H1 (cell line): Measurements from ENCODE around the gene PAFAH1B1. TPM values are rescaled to one million over a fixed set of nuclear protein-coding genes. Genes with fewer than 3 reads are reported as not detected.

Experiments used
- CTCF ChIA-PET: fragments of 300-600 bp; sonication (Branson Sonifier 250); formaldehyde crosslinking; loops from one replicate; lab custom pipeline; 2021; ENCODE audit not compliant: partially characterized antibody; lab: Charles Lee
- POLR2A ChIA-PET: fragments of 300-600 bp; sonication (Branson Sonifier 250); formaldehyde crosslinking; loops from one replicate; lab custom pipeline; 2021; ENCODE audit warnings: inconsistent platforms; ENCODE audit not compliant: partially characterized antibody; lab: Charles Lee
- DNase-seq, 2 experiments: peaks; one replicate each; pipeline versions ENCODE4 v3.0.0 to v3.0.0-alpha.2; 2010 to 2022; ENCODE audit warnings: low spot score in 2 of 2, low read depth in 1 of 2, mixed read lengths in 1 of 2
- FAIRE-seq: peaks from 2 replicates; lab custom pipeline; 2011; peaks lifted over from hg19 to GRCh38; lab: Jason Lieb, UNC
- H2AFZ ChIP-seq: 2 replicates; pipeline ENCODE4 v1.8.1; 2012; ENCODE audit warnings: low read length, inconsistent platforms
- H2AK5ac ChIP-seq: 2 replicates; pipeline ENCODE4 v1.6.1; 2013; ENCODE audit warnings: low read depth, low read length
- H2BK120ac ChIP-seq: replicated peaks from 2 replicates; pipeline ENCODE3; 2013; ENCODE audit warnings: low read depth, low read length, inconsistent platforms
- H2BK12ac ChIP-seq: 2 replicates; pipeline ENCODE4 v1.6.1; 2013; ENCODE audit warnings: low read depth, low read length
- H2BK15ac ChIP-seq: 2 replicates; pipeline ENCODE4 v1.6.1; 2013; ENCODE audit warnings: low read length
- H2BK20ac ChIP-seq: 2 replicates; pipeline ENCODE4 v1.6.1; 2013; ENCODE audit warnings: low read length
- H2BK5ac ChIP-seq: 2 replicates; pipeline ENCODE4 v1.6.1; 2013; ENCODE audit warnings: low read depth, low read length
- H3K14ac ChIP-seq: 2 replicates; pipeline ENCODE4 v1.6.1; 2013; ENCODE audit warnings: inconsistent platforms; ENCODE audit not compliant: insufficient read length
- H3K18ac ChIP-seq: 2 replicates; pipeline ENCODE4 v1.6.1; 2013; ENCODE audit warnings: low read length; ENCODE audit errors: extremely low read depth
- H3K23ac ChIP-seq: 2 replicates; pipeline ENCODE4 v1.6.1; 2013; ENCODE audit warnings: inconsistent platforms; ENCODE audit not compliant: insufficient read length
- H3K23me2 ChIP-seq: 2 replicates; pipeline ENCODE4 v1.6.1; 2013; ENCODE audit warnings: low read depth, low read length
- H3K27ac ChIP-seq: 2 replicates; pipeline ENCODE4 v1.6.1; 2011; ENCODE audit warnings: low read depth, low read length, inconsistent platforms
- H3K27me3 ChIP-seq, 4 experiments: replicated peaks in 1 of 4; 1 replicate in 1 of 4; 2 replicates in 3 of 4; pipeline versions ENCODE4 v1.6.1 to v1.8.1; 2011 to 2013; ENCODE audit warnings: low read length in 3 of 4, mild to moderate bottlenecking in 3 of 4, inconsistent platforms in 2 of 4, mixed read lengths in 2 of 4, moderate library complexity in 1 of 4; ENCODE audit not compliant: control insufficient read depth in 3 of 4, insufficient read depth in 3 of 4; ENCODE audit errors: extremely low read depth in 1 of 4
- H3K36me3 ChIP-seq, 4 experiments: 2 replicates each; pipeline versions ENCODE4 v1.6.1 to v1.8.1; 2011 to 2013; ENCODE audit warnings: mild to moderate bottlenecking in 4 of 4, low read length in 3 of 4, moderate library complexity in 2 of 4, control low read depth in 1 of 4, inconsistent platforms in 1 of 4; ENCODE audit not compliant: insufficient read depth in 4 of 4, control insufficient read depth in 2 of 4
- H3K4ac ChIP-seq: replicated peaks from 2 replicates; pipeline ENCODE3; 2013; ENCODE audit warnings: low read length, low read depth, mixed read lengths, inconsistent platforms; ENCODE audit not compliant: insufficient read length
- H3K4me1 ChIP-seq, 4 experiments: replicated peaks in 1 of 4; 1 replicate in 1 of 4; 2 replicates in 3 of 4; pipeline versions ENCODE4 v1.6.1 to v1.8.1; 2011 to 2013; ENCODE audit warnings: low read length in 3 of 4, inconsistent platforms in 2 of 4, mixed read lengths in 1 of 4; ENCODE audit not compliant: insufficient read depth in 4 of 4, control insufficient read depth in 3 of 4
- H3K4me2 ChIP-seq, 2 experiments: 2 replicates each; pipeline versions ENCODE4 v1.6.1 to v1.8.1; 2011 to 2013; ENCODE audit warnings: low read depth in 2 of 2, low read length in 2 of 2, control low read depth in 1 of 2, inconsistent platforms in 1 of 2, mild to moderate bottlenecking in 1 of 2; ENCODE audit not compliant: insufficient read depth in 1 of 2
- H3K4me3 ChIP-seq, 4 experiments: fragments of 200-600, 300-600 bp in 1 of 4; sonication (generic), shearing (Covaris generic), sonication (Bioruptor Twin) in 1 of 4; 2 replicates each; pipeline versions ENCODE4 v1.5.1 to v1.8.1; 2011 to 2016; ENCODE audit warnings: low read length in 4 of 4, low read depth in 3 of 4, control low read depth in 2 of 4, inconsistent platforms in 2 of 4, mild to moderate bottlenecking in 2 of 4, mixed read lengths in 1 of 4, moderate library complexity in 1 of 4; ENCODE audit not compliant: insufficient read depth in 2 of 4; ENCODE audit errors: extremely low read depth in 1 of 4
- H3K56ac ChIP-seq: replicated peaks from 2 replicates; pipeline ENCODE3; 2013; ENCODE audit warnings: low read depth, mild to moderate bottlenecking, mixed read lengths, low read length, inconsistent platforms; ENCODE audit not compliant: insufficient read length
- H3K79me1 ChIP-seq: 2 replicates; pipeline ENCODE4 v1.6.1; 2013; ENCODE audit warnings: low read depth, low read length, control low read depth
- H3K79me2 ChIP-seq, 2 experiments: 2 replicates each; pipeline versions ENCODE4 v1.6.1 to v1.8.1; 2012 to 2013; ENCODE audit warnings: low read length in 2 of 2, mild to moderate bottlenecking in 2 of 2, inconsistent platforms in 1 of 2; ENCODE audit not compliant: insufficient read depth in 2 of 2, control insufficient read depth in 1 of 2
- H3K9ac ChIP-seq, 4 experiments: replicated peaks in 1 of 4; 1 replicate in 1 of 4; 2 replicates in 3 of 4; pipeline versions ENCODE4 v1.6.1 to v1.8.1; 2011 to 2013; ENCODE audit warnings: low read depth in 3 of 4, low read length in 3 of 4, control low read depth in 2 of 4, mild to moderate bottlenecking in 2 of 4, moderate library complexity in 2 of 4, inconsistent platforms in 1 of 4; ENCODE audit errors: extremely low read depth in 1 of 4
- H3K9me3 ChIP-seq, 2 experiments: 2 replicates each; pipeline versions ENCODE4 v1.6.1 to v1.8.1; 2012 to 2013; ENCODE audit warnings: mild to moderate bottlenecking in 2 of 2, moderate library complexity in 2 of 2, control low read depth in 1 of 2, inconsistent platforms in 1 of 2, low read depth in 1 of 2, low read length in 1 of 2, mixed read lengths in 1 of 2; ENCODE audit not compliant: insufficient read depth in 2 of 2
- H4K20me1 ChIP-seq, 2 experiments: replicated peaks in 1 of 2; 2 replicates each; pipeline versions ENCODE3 to v1.8.1; 2011 to 2013; ENCODE audit warnings: inconsistent platforms in 2 of 2, low read length in 2 of 2, mild to moderate bottlenecking in 1 of 2; ENCODE audit not compliant: insufficient read depth in 2 of 2, control insufficient read depth in 1 of 2
- H4K5ac ChIP-seq: 2 replicates; pipeline ENCODE4 v1.6.1; 2013; ENCODE audit warnings: low read length, low read depth, mixed read lengths, inconsistent platforms; ENCODE audit not compliant: insufficient read length
- H4K8ac ChIP-seq: 2 replicates; pipeline ENCODE4 v1.8.0; 2013; ENCODE audit warnings: mild to moderate bottlenecking, moderate library complexity, low read length, inconsistent platforms; ENCODE audit not compliant: insufficient read depth; ENCODE audit errors: extremely low read depth
- H4K91ac ChIP-seq: replicated peaks from 2 replicates; pipeline ENCODE3; 2013; ENCODE audit warnings: low read length, mixed read lengths, inconsistent platforms; ENCODE audit not compliant: insufficient read length
- ASH2L ChIP-seq: fragments of 200-600, 300-600 bp; sonication (generic); IDR thresholded peaks from one replicate; pipeline ENCODE4 v1.7.1; 2017; ENCODE audit warnings: low read length
- CREB1 ChIP-seq: IDR thresholded peaks from 2 replicates; pipeline ENCODE4 v1.6.1; 2012; ENCODE audit warnings: inconsistent platforms
- CTBP2 ChIP-seq: IDR thresholded peaks from 2 replicates; pipeline ENCODE4 v1.7.0; 2011; ENCODE audit warnings: borderline replicate concordance, mild to moderate bottlenecking, moderate library complexity, mixed read lengths, low read length; ENCODE audit not compliant: insufficient read depth, insufficient read length
- EZH2 ChIP-seq: fragments of 200-600 bp; sonication (generic); IDR thresholded peaks from 2 replicates; pipeline ENCODE4 v1.7.1; 2012; ENCODE audit warnings: low read depth, mild to moderate bottlenecking, moderate library complexity, low read length, inconsistent platforms; ENCODE audit not compliant: severe bottlenecking
- FOSL1 ChIP-seq: IDR thresholded peaks from 2 replicates; pipeline ENCODE4 v1.6.1; 2011; ENCODE audit warnings: mild to moderate bottlenecking, low read depth, low read length, moderate library complexity; ENCODE audit not compliant: insufficient read depth
- KDM1A ChIP-seq: fragments of 200-600, 300-600 bp; sonication (generic); IDR thresholded peaks from 2 replicates; pipeline ENCODE4 v1.7.1; 2016; ENCODE audit warnings: mild to moderate bottlenecking, low read length, borderline replicate concordance
- NANOG ChIP-seq: IDR thresholded peaks from 2 replicates; pipeline ENCODE4 v1.6.1; 2011; ENCODE audit warnings: low read length, low read depth, mild to moderate bottlenecking, inconsistent platforms; ENCODE audit not compliant: insufficient read depth, poor library complexity, severe bottlenecking
- RAD21 ChIP-seq, 2 experiments: IDR thresholded peaks in 1 of 2; conservative IDR thresholded peaks in 1 of 2; 2 replicates each; pipeline ENCODE4 v1.6.1; 2011; ENCODE audit warnings: low read depth in 2 of 2, low read length in 2 of 2, improper control_type of control experiment in 1 of 2, inconsistent platforms in 1 of 2, mild to moderate bottlenecking in 1 of 2, moderate library complexity in 1 of 2
- SIX5 ChIP-seq: IDR thresholded peaks from 2 replicates; pipeline ENCODE4 v1.6.1; 2011; ENCODE audit warnings: mild to moderate bottlenecking, low read depth, low read length
- SP1 ChIP-seq: IDR thresholded peaks from 2 replicates; pipeline ENCODE4 v1.6.1; 2011; ENCODE audit warnings: low read depth, low read length
- SP2 ChIP-seq: IDR thresholded peaks from 2 replicates; pipeline ENCODE4 v1.6.1; 2012; ENCODE audit warnings: mild to moderate bottlenecking, low read length, inconsistent platforms
- TAF7 ChIP-seq: optimal IDR thresholded peaks from 2 replicates; pipeline ENCODE3; 2011; ENCODE audit warnings: low read depth, mild to moderate bottlenecking, inconsistent platforms, low read length, moderate library complexity, borderline replicate concordance
- TEAD4 ChIP-seq: IDR thresholded peaks from 2 replicates; pipeline ENCODE4 v1.6.1; 2012; ENCODE audit warnings: low read depth, low read length, inconsistent platforms, mixed read lengths
- ZNF274 ChIP-seq: IDR thresholded peaks from 2 replicates; pipeline ENCODE4 v1.7.0; 2012; ENCODE audit warnings: low read length, borderline replicate concordance; ENCODE audit errors: extremely low read depth
- WGBS, 2 experiments: shearing (Covaris generic) in 1 of 2; methylation state at CpG; one replicate each; pipeline versions ENCODE4 v1.1.6 to v1.1.7; 2013 to 2015; ENCODE audit warnings: low lambda C conversion rate in 2 of 2, mixed read lengths in 2 of 2, inconsistent platforms in 1 of 2, low coverage in 1 of 2, missing lambda C conversion rate in 1 of 2; ENCODE audit not compliant: insufficient replicate concordance in 2 of 2, insufficient coverage in 1 of 2, insufficient read length in 1 of 2; ENCODE audit errors: extremely low coverage in 1 of 2, missing lambda C conversion rate in 1 of 2; 5-methylcytosine and 5-hydroxymethylcytosine counted together
- polyA plus RNA-seq, 7 experiments: library from polyadenylated mRNA; depleted of rRNA in 3 of 7; stranded (reverse) in 5 of 7; unstranded in 2 of 7; fragments of >200 nt in 5 of 7; fragments of 200-250 nt in 2 of 7; gene quantifications; 1 replicate in 5 of 7; 2 replicates in 1 of 7; 4 replicates in 1 of 7; pipeline versions ENCODE4 v1.2.1 to v1.2.3, GENCODE V29; 2011 to 2013; ENCODE audit warnings: missing spikeins in 2 of 7, mixed read lengths in 2 of 7
- total RNA-seq: library from RNA; stranded (reverse); fragmentation: NEBNext Ultra II Directional; extraction: Animal tissue kit (Norgen Biotek cat#: 25700); gene quantifications from 2 replicates; pipeline ENCODE4 v1.2.1, GENCODE V29; 2021

The PAFAH1B1 gene
- total and polyA plus RNA-seq, 2 of the 8 experiments (the other 6 are each of a cell fraction or from before 2014, with no cell fraction given): 42.0 to 152 TPM

GRCh38 chr17:2598166-2598565, 4.7 kb downstream of the PAFAH1B1 start:
- no peak overlapping the region for H3K9ac ChIP-seq
- H2BK15ac ChIP-seq: no peak overlapping the region
- no peak overlapping the region for H3K18ac ChIP-seq
- no peak overlapping the region for H2BK5ac ChIP-seq
- peaks cover 2% of the 10 kb centered on the region; the same call in 1 of the 2 replicates for H3K79me1 ChIP-seq
- no peak overlapping the region for H3K23ac ChIP-seq
- peaks cover 0 to 7% (median 0%) of the 10 kb centered on the region in 4 experiments; a peak in 2 of 7 replicates for H3K4me1 ChIP-seq
- WGBS, 2 experiments: 95% methylated on average over 8 of the region's 8 CpGs; no CpG with 5 or more reads in 1 of the 2 experiments
- no peak overlapping the region for H3K27ac ChIP-seq
- H3K27me3 ChIP-seq: no peaks in the 10 kb centered on the region
- POLR2A ChIA-PET: interaction anchor here (1.1 kb wide), 1 partner anchor 16 kb away, joined by 4 read pairs; no protein-coding TSS in a partner anchor
- no peak overlapping the region for H2BK12ac ChIP-seq
- H3K4me3 ChIP-seq: no peak overlapping the region
- no peak overlapping the region for H3K4ac ChIP-seq
- H3K56ac ChIP-seq: no peak overlapping the region
- no peak for DNase-seq
- no peak overlapping the region for H2BK120ac ChIP-seq
- H3K9me3 ChIP-seq: no peaks in the 10 kb centered on the region
- no peak overlapping the region for H2AK5ac ChIP-seq
- H3K4me2 ChIP-seq: no peak overlapping the region
- peaks cover 5% of the 10 kb centered on the region; the same call in 1 of the 2 replicates for H3K23me2 ChIP-seq
- TF ChIP-seq KDM1A: no peak
- TF ChIP-seq FOSL1: no peak
- TF ChIP-seq ASH2L: no peak
- no peak for TF ChIP-seq SIX5
- TF ChIP-seq EZH2: no peak
- TF ChIP-seq SP1: no peak
- TF ChIP-seq ZNF274: no peak
- TF ChIP-seq SP2: no peak
- no peak for TF ChIP-seq TAF7
- no peak for TF ChIP-seq NANOG
- TF ChIP-seq CREB1: no peak
- no peak for TF ChIP-seq RAD21 (IDR thresholded peaks at IDR 0.05 in 1 of 2, conservative IDR thresholded peaks at IDR 0.05 in 1 of 2; ENCODE audit: low read depth in 2 of 2, low read length in 2 of 2)
- no peak for TF ChIP-seq TEAD4
- no peak for TF ChIP-seq CTBP2
- peaks cover 60 to 91% of the 10 kb centered on the region in 2 experiments for H3K79me2 ChIP-seq
- no peak overlapping the region for H2BK20ac ChIP-seq
- H4K91ac ChIP-seq: no peak overlapping the region
- no peak for FAIRE-seq
- no peak overlapping the region for H4K5ac ChIP-seq
- H3K14ac ChIP-seq: no peak overlapping the region
- H4K8ac ChIP-seq: no peak overlapping the region
- CTCF ChIA-PET: interaction anchor here (0.9 kb wide), 1 partner anchor 33 kb away, joined by 3 read pairs; no protein-coding TSS in a partner anchor
- H2AFZ ChIP-seq: no peak overlapping the region
- H4K20me1 ChIP-seq: peaks cover 7 to 18% of the 10 kb centered on the region in 2 experiments
- H3K36me3 ChIP-seq: no peaks in the 10 kb centered on the region
